PC-9 (cell line): ENCODE data around the gene SHISA5. TPM values are rescaled to one million over a fixed set of nuclear protein-coding genes. Genes with fewer than 3 reads are reported as not detected.

ENCODE experiments used
- BruUV-seq: library from RNA; stranded (reverse); fragments of 400-500 nt; replicated peaks from 2 replicates; lab custom pipeline; 2021; lab: Mats Ljungman, UMichigan
- CTCF ChIA-PET: fragments of 300-600 bp; sonication (Branson Sonifier 250); formaldehyde crosslinking; loops from one replicate; lab custom pipeline; 2022; ENCODE audit warnings: antibody characterized with exemption; lab: Charles Lee
- POLR2A ChIA-PET: fragments of 300-600 bp; sonication (Branson Sonifier 250); formaldehyde crosslinking; loops from one replicate; lab custom pipeline; 2022; ENCODE audit warnings: antibody characterized with exemption; ENCODE audit not compliant: unreplicated experiment; lab: Charles Lee
- DNase-seq, 2 experiments: peaks; one replicate each; pipeline versions ENCODE4 v3.0.0 to v3.0.0-alpha.2; 2015 to 2022; ENCODE audit warnings: mixed read lengths in 1 of 2
- H2AFZ ChIP-seq: fragments of 200-600 bp; sonication (generic); 2 replicates; pipeline ENCODE4 v1.8.1; 2017; ENCODE audit warnings: antibody characterized with exemption
- H3F3A ChIP-seq: fragments of 200-600 bp; sonication (generic); 2 replicates; pipeline ENCODE4 v1.8.1; 2017; ENCODE audit warnings: antibody characterized with exemption, mild to moderate bottlenecking, low read depth; ENCODE audit not compliant: insufficient read depth
- H3K27ac ChIP-seq: fragments of 200-600 bp; sonication (generic); 2 replicates; pipeline ENCODE4 v1.6.1; 2016; ENCODE audit warnings: mixed run types
- H3K27me3 ChIP-seq: fragments of 200-600 bp; sonication (generic); 2 replicates; pipeline ENCODE4 v1.6.1; 2016; ENCODE audit warnings: low read depth, mixed run types; ENCODE audit not compliant: insufficient read depth
- H3K36me3 ChIP-seq: fragments of 200-600 bp; sonication (generic); 2 replicates; pipeline ENCODE4 v1.6.1; 2016; ENCODE audit warnings: low read depth, mixed run types
- H3K4me1 ChIP-seq: fragments of 200-600 bp; sonication (generic); replicated peaks from 2 replicates; pipeline ENCODE4 v1.6.1; 2016; ENCODE audit warnings: mixed run types; ENCODE audit not compliant: insufficient read depth
- H3K4me2 ChIP-seq: fragments of 200-600 bp; sonication (generic); 2 replicates; pipeline ENCODE4 v1.6.1; 2017; ENCODE audit warnings: mixed run types
- H3K4me3 ChIP-seq: fragments of 200-600 bp; sonication (generic); 2 replicates; pipeline ENCODE4 v1.6.1; 2016; ENCODE audit warnings: mixed run types
- H3K79me2 ChIP-seq: fragments of 200-600 bp; sonication (generic); 2 replicates; pipeline ENCODE4 v1.6.1; 2017; ENCODE audit warnings: low read depth, mixed run types
- H3K9me2 ChIP-seq: fragments of 200-600 bp; sonication (generic); 2 replicates; pipeline ENCODE4 v1.8.1; 2017; ENCODE audit warnings: mild to moderate bottlenecking; ENCODE audit not compliant: insufficient read depth
- H3K9me3 ChIP-seq: fragments of 200-600 bp; sonication (generic); 2 replicates; pipeline ENCODE4 v1.8.1; 2016; ENCODE audit warnings: low read depth; ENCODE audit not compliant: insufficient read depth
- H4K20me1 ChIP-seq: fragments of 200-600 bp; sonication (generic); 2 replicates; pipeline ENCODE4 v1.8.1; 2017; ENCODE audit not compliant: insufficient read depth
- EZH2 ChIP-seq: fragments of 200-600 bp; sonication (generic); IDR thresholded peaks from 2 replicates; pipeline ENCODE4 v1.8.0; 2017; ENCODE audit warnings: antibody characterized with exemption, low read depth
- intact Hi-C: fragments of 100-400 bp; cut with micrococcal nuclease; formaldehyde crosslinking; loops from one replicate; pipeline ENCODE4 v1.10.0; 2022; ENCODE audit not compliant: unreplicated experiment
- microRNA-seq: library from miRNA; unstranded; fragments of <30 nt; microRNA quantifications from one replicate; pipeline ENCODE4 v1.2.0, GENCODE V29; 2021; ENCODE audit warnings: borderline number of aligned reads, borderline replicate concordance
- total RNA-seq: library from RNA; stranded (reverse); gene quantifications from 2 replicates; pipeline ENCODE4 v1.2.3, GENCODE V29; 2021
- TF ChIP-seq, protein P1 (sequence below): fragments of 200-600 bp; sonication (generic); conservative IDR thresholded peaks from 2 replicates; pipeline ENCODE4 v1.6.1; 2017; ENCODE audit warnings: mixed run types, antibody characterized with exemption, mild to moderate bottlenecking, moderate library complexity

Gene SHISA5
- total RNA-seq, 1 experiment from 2014 or later: 133 TPM

DNA sequence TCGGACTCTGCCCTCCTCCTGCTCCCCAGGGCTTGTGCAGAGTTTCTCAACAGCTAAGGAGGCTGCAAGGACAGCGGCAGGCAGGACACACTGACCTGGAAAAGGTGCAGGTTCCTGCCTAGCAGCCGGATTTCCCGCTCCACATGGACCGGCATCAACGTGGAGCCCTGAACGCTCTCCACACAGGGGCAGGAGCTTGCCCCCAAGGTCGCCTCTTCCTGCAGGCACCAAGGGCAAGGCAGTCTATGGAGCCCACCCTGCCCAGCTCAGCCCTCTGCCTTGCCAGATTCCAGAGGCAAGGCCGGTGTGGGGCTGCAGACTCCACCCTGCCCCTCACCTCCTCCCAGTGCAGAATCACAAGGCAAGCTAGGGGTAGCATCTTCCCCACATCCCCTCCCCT lies 84.8 kb downstream of the SHISA5 start:
- no peak overlapping the region for H3K4me3 ChIP-seq
- no peaks in the 10 kb centered on the region for H4K20me1 ChIP-seq
- intact Hi-C loops: no loop called here
- H3F3A ChIP-seq: no peaks in the 10 kb centered on the region
- no peak overlapping the region for H2AFZ ChIP-seq
- ChIA-PET CTCF (interaction anchor here (0.7 kb wide), 1 partner anchor 20 kb away, joined by 3 read pairs; no protein-coding TSS in a partner anchor), POLR2A (no interaction called here)
- no peaks in the 10 kb centered on the region for H3K79me2 ChIP-seq
- no peak overlapping the region for H3K4me2 ChIP-seq
- BruUV-seq: no TSS peak
- no peaks in the 10 kb centered on the region for H3K9me2 ChIP-seq
- H3K9me3 ChIP-seq: no peaks in the 10 kb centered on the region
- TF ChIP-seq, protein P1, sequence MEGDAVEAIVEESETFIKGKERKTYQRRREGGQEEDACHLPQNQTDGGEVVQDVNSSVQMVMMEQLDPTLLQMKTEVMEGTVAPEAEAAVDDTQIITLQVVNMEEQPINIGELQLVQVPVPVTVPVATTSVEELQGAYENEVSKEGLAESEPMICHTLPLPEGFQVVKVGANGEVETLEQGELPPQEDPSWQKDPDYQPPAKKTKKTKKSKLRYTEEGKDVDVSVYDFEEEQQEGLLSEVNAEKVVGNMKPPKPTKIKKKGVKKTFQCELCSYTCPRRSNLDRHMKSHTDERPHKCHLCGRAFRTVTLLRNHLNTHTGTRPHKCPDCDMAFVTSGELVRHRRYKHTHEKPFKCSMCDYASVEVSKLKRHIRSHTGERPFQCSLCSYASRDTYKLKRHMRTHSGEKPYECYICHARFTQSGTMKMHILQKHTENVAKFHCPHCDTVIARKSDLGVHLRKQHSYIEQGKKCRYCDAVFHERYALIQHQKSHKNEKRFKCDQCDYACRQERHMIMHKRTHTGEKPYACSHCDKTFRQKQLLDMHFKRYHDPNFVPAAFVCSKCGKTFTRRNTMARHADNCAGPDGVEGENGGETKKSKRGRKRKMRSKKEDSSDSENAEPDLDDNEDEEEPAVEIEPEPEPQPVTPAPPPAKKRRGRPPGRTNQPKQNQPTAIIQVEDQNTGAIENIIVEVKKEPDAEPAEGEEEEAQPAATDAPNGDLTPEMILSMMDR: no peak
- no peak for TF ChIP-seq EZH2
- no peaks in the 10 kb centered on the region for H3K36me3 ChIP-seq
- no peaks in the 10 kb centered on the region for H3K27me3 ChIP-seq
- no peak overlapping the region for H3K27ac ChIP-seq
- H3K4me1 ChIP-seq: no peaks in the 10 kb centered on the region
- DNase-seq: no peak

- no peaks in the 10 kb centered on the region for H3K79me2 ChIP-seq
- H3K9me3 ChIP-seq: no peaks in the 10 kb centered on the region
- H2AFZ ChIP-seq: no peak overlapping the region
- no peaks in the 10 kb centered on the region for H4K20me1 ChIP-seq
- no peak for DNase-seq
- TF ChIP-seq, protein P1: no peak
- no peak for TF ChIP-seq EZH2
- ChIA-PET CTCF (interaction anchor here (0.7 kb wide), 1 partner anchor 21 kb away, joined by 3 read pairs; no protein-coding TSS in a partner anchor), POLR2A (no interaction called here)
- H3K4me3 ChIP-seq: no peak overlapping the region
- intact Hi-C loops: no loop called here
- H3K4me1 ChIP-seq: no peaks in the 10 kb centered on the region
- H3K9me2 ChIP-seq: no peaks in the 10 kb centered on the region
- no peaks in the 10 kb centered on the region for H3K36me3 ChIP-seq
- no peaks in the 10 kb centered on the region for H3F3A ChIP-seq
- BruUV-seq: no TSS peak
- no peak overlapping the region for H3K27ac ChIP-seq
- H3K27me3 ChIP-seq: no peaks in the 10 kb centered on the region
- no peak overlapping the region for H3K4me2 ChIP-seq
Observed at GRCh38 chr3:48418651-48419050, 85.3 kb downstream of the SHISA5 start.

DNA sequence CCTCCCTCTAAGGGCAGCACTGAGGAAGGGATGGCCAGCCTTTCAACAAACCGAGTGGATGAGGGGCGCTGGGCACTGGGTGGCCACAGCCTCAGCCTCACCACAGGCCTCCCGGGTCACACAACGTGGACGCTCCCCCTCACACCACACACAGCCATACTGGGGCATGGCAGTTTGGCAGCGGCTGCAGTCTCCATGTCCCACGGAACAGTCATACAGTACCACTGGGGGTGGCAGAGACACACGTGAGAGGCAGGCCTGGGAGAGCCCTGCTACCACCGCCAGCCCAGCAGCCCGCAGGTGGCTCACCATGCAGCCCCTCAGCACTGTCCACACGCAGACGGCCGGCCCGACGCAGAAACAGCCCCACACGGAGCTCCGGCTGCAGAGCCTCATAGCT lies 85.8 kb downstream of the SHISA5 start:
- TF ChIP-seq, protein P1: no peak
- no peak for TF ChIP-seq EZH2
- BruUV-seq: no TSS peak

More for the DNA sequence above, 85.8 kb downstream of the SHISA5 start:
- Histone ChIP-seq H3K27ac (no peak overlapping the region), H3K4me2 (no peak overlapping the region), H2AFZ (no peak overlapping the region), H3K79me2 (no peaks in the 10 kb centered on the region), H3K9me3 (no peaks in the 10 kb centered on the region), H3K9me2 (no peaks in the 10 kb centered on the region), H4K20me1 (no peaks in the 10 kb centered on the region), H3F3A (no peaks in the 10 kb centered on the region), H3K27me3 (no peaks in the 10 kb centered on the region), H3K4me3 (no peak overlapping the region), H3K36me3 (no peaks in the 10 kb centered on the region), H3K4me1 (no peaks in the 10 kb centered on the region)
- ChIA-PET POLR2A (no interaction called here), CTCF (no interaction called here)
- no peak for DNase-seq
- intact Hi-C loops: no loop called here

Small RNAs within 50 kb of the gene (microRNA-seq; reads per million reads assigned to microRNA genes)
- not detected for gene MIR6823

Other genes with a start within 250 kb of the SHISA5 start
- gene NME6, start 202.8 kb downstream of the SHISA5 start, total RNA-seq: 38.3 and 42.8 TPM in 2 replicates
- not detected in 2 replicates for gene SPINK8, start 170.5 kb downstream of the SHISA5 start, total RNA-seq
- not detected in 2 replicates for gene FBXW12, start 132.0 kb downstream of the SHISA5 start, total RNA-seq
- gene PLXNB1, start 74.1 kb downstream of the SHISA5 start, total RNA-seq: 97.7 and 120 TPM in 2 replicates
- 28.5 and 35.4 TPM in 2 replicates for gene CCDC51, start 64.1 kb downstream of the SHISA5 start, total RNA-seq
- 235 and 314 TPM in 2 replicates for gene TMA7, start 63.9 kb downstream of the SHISA5 start, total RNA-seq
- 6.9 and 8.5 TPM in 2 replicates for gene ATRIP, start 57.4 kb downstream of the SHISA5 start, total RNA-seq
- 11.7 and 13.3 TPM in 2 replicates for gene PFKFB4, start 52.6 kb upstream of the SHISA5 start, total RNA-seq
- 2.8 and 4.2 TPM in 2 replicates for gene UCN2, start 59.6 kb upstream of the SHISA5 start, total RNA-seq
- 91.2 and 151 TPM in 2 replicates for gene COL7A1, start 91.2 kb upstream of the SHISA5 start, total RNA-seq
- gene UQCRC1, start 105.5 kb upstream of the SHISA5 start, total RNA-seq: 255 and 264 TPM in 2 replicates
- gene TMEM89, start 117.6 kb upstream of the SHISA5 start, total RNA-seq: not detected in 2 replicates
- 16.5 and 18.7 TPM in 2 replicates for gene SLC26A6, start 131.3 kb upstream of the SHISA5 start, total RNA-seq
- 9.9 and 11.6 TPM in 2 replicates for gene CELSR3, start 158.7 kb upstream of the SHISA5 start, total RNA-seq
- 40.0 and 53.3 TPM in 2 replicates for gene NCKIPSD, start 181.7 kb upstream of the SHISA5 start, total RNA-seq
- gene IP6K2, start 213.0 kb upstream of the SHISA5 start, total RNA-seq: 123 and 144 TPM in 2 replicates